Vagina (tissue), 2 donors: ENCODE measurements around the gene ATP2A2.

ENCODE experiments used
- POLR2A ChIP-seq, 2 donors: fragments of 450-650 bp; IDR thresholded peaks; one replicate each; pipeline ENCODE4 v1.6.1; 2017; ENCODE audit warnings: antibody characterized with exemption in 2 of 2, mild to moderate bottlenecking in 2 of 2, moderate library complexity in 2 of 2
- POLR2AphosphoS5 ChIP-seq, 2 donors: sonication (generic); formaldehyde crosslinking; IDR thresholded peaks; one replicate each; pipeline ENCODE4 v1.9.0; 2017; ENCODE audit warnings: antibody characterized with exemption in 2 of 2, mild to moderate bottlenecking in 2 of 2, low read depth in 1 of 2; ENCODE audit not compliant: insufficient read depth in 1 of 2
- TF ChIP-seq, protein P1 (sequence below), 3 experiments: fragments of 450-650 bp in 2 of 3; fragments of 200-600 bp in 1 of 3; sonication (generic) in 1 of 3; IDR thresholded peaks; one replicate each; pipeline ENCODE4 v1.5.1; 2017 to 2019; ENCODE audit warnings: antibody characterized with exemption in 3 of 3, mild to moderate bottlenecking in 2 of 3, moderate library complexity in 2 of 3

DNA sequence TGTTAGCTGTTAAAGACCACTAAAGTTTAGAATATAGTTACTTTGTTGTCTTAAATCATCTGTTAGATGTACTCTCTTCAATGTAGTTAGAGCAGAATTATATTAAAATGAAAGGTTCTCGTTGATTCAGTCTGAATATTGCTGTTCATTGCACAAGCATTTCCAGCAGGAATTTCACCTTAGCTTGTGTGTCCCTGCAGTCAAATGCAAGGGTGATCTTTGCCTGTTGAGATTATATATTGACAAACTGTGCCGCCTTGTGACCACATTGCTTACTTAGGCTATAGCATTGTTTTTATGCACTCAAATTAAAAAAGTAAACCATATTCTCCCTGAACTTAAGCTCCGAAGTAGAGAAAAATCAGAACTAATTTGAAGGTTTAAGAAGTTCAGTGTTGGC is 39.5 kb downstream of the ATP2A2 start:
- TF ChIP-seq, protein P1, sequence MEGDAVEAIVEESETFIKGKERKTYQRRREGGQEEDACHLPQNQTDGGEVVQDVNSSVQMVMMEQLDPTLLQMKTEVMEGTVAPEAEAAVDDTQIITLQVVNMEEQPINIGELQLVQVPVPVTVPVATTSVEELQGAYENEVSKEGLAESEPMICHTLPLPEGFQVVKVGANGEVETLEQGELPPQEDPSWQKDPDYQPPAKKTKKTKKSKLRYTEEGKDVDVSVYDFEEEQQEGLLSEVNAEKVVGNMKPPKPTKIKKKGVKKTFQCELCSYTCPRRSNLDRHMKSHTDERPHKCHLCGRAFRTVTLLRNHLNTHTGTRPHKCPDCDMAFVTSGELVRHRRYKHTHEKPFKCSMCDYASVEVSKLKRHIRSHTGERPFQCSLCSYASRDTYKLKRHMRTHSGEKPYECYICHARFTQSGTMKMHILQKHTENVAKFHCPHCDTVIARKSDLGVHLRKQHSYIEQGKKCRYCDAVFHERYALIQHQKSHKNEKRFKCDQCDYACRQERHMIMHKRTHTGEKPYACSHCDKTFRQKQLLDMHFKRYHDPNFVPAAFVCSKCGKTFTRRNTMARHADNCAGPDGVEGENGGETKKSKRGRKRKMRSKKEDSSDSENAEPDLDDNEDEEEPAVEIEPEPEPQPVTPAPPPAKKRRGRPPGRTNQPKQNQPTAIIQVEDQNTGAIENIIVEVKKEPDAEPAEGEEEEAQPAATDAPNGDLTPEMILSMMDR (IDR thresholded peaks at IDR 0.05), result no peak
- TF ChIP-seq POLR2AphosphoS5 (IDR thresholded peaks at IDR 0.05; ENCODE audit: insufficient read depth in 1 of 2, low read depth in 1 of 2), result no peak
- no peak for TF ChIP-seq POLR2A (IDR thresholded peaks at IDR 0.05)
